KMS-11 (cell line): ENCODE measurements around the gene C5AR1.

Source experiments
- H2AFZ ChIP-seq: fragments of 200-600 bp; sonication (generic); 2 replicates; pipeline ENCODE4 v1.6.1; 2016; ENCODE audit warnings: antibody characterized with exemption, mixed run types, low read depth
- H3K27ac ChIP-seq: fragments of 200-600 bp; sonication (generic); 2 replicates; pipeline ENCODE4 v1.6.1; 2016; ENCODE audit warnings: mild to moderate bottlenecking, mixed run types
- H3K27me3 ChIP-seq: fragments of 200-600 bp; sonication (generic); 2 replicates; pipeline ENCODE4 v1.6.1; 2017; ENCODE audit warnings: mild to moderate bottlenecking, low read depth, mixed run types, moderate library complexity; ENCODE audit not compliant: insufficient read depth
- H3K36me3 ChIP-seq: fragments of 200-600 bp; sonication (generic); 2 replicates; pipeline ENCODE4 v1.6.1; 2017; ENCODE audit warnings: mild to moderate bottlenecking, mixed run types; ENCODE audit not compliant: insufficient read depth
- H3K4me1 ChIP-seq: fragments of 200-600 bp; sonication (generic); 2 replicates; pipeline ENCODE4 v1.6.1; 2016; ENCODE audit warnings: mild to moderate bottlenecking, low read depth, mixed run types; ENCODE audit not compliant: poor library complexity, severe bottlenecking
- H3K4me2 ChIP-seq: fragments of 200-600 bp; sonication (generic); 2 replicates; pipeline ENCODE4 v1.7.0; 2016; ENCODE audit warnings: mild to moderate bottlenecking, mixed run types
- H3K4me3 ChIP-seq: fragments of 200-600 bp; sonication (generic); IDR thresholded peaks from 2 replicates; pipeline ENCODE4 v1.6.1; 2017; ENCODE audit warnings: low read depth, low read length, mixed read lengths; ENCODE audit not compliant: insufficient read depth
- H3K79me2 ChIP-seq: fragments of 200-600 bp; sonication (generic); 2 replicates; pipeline ENCODE4 v1.6.1; 2016; ENCODE audit warnings: low read depth, mixed run types; ENCODE audit not compliant: insufficient read depth
- H3K9ac ChIP-seq: fragments of 200-600 bp; sonication (generic); 2 replicates; pipeline ENCODE4 v1.6.1; 2016; ENCODE audit warnings: mild to moderate bottlenecking, mixed run types
- H4K20me1 ChIP-seq: fragments of 200-600 bp; sonication (generic); 2 replicates; pipeline ENCODE4 v1.6.1; 2016; ENCODE audit warnings: mild to moderate bottlenecking, mixed run types; ENCODE audit not compliant: insufficient read depth
- CTCF ChIP-seq: fragments of 200-600 bp; sonication (generic); conservative IDR thresholded peaks from 2 replicates; pipeline ENCODE4 v1.6.1; 2017; ENCODE audit warnings: low read depth, mild to moderate bottlenecking, antibody characterized with exemption, low read length, moderate library complexity, mixed read lengths

C5AR1 gene

GRCh38 chr19:47339196-47339880 lies 29.7 kb downstream of the C5AR1 start:
- H3K4me3 ChIP-seq: no peak overlapping the region
- H3K4me2 ChIP-seq: no peak overlapping the region
- no peaks in the 10 kb centered on the region for H3K36me3 ChIP-seq
- H4K20me1 ChIP-seq: no peaks in the 10 kb centered on the region
- no peak overlapping the region for H3K9ac ChIP-seq
- H3K79me2 ChIP-seq: no peaks in the 10 kb centered on the region
- no peaks in the 10 kb centered on the region for H3K4me1 ChIP-seq
- peaks cover 12% of the 10 kb centered on the region; the same call in 1 of the 2 replicates for H3K27me3 ChIP-seq
- H2AFZ ChIP-seq: no peak overlapping the region
- no peak overlapping the region for H3K27ac ChIP-seq
- no peak for TF ChIP-seq CTCF

- no peak overlapping the region for H3K4me2 ChIP-seq
- no peaks in the 10 kb centered on the region for H4K20me1 ChIP-seq
- no peaks in the 10 kb centered on the region for H3K4me1 ChIP-seq
- H2AFZ ChIP-seq: no peak overlapping the region
- H3K36me3 ChIP-seq: no peaks in the 10 kb centered on the region
- TF ChIP-seq CTCF: no peak
- H3K27ac ChIP-seq: no peak overlapping the region
- no peak overlapping the region for H3K4me3 ChIP-seq
- H3K27me3 ChIP-seq: peaks cover 11% of the 10 kb centered on the region; the same call in 1 of the 2 replicates
- H3K9ac ChIP-seq: no peak overlapping the region
- no peaks in the 10 kb centered on the region for H3K79me2 ChIP-seq
Measured at GRCh38 chr19:47340477-47341208, 31.0 kb downstream of the C5AR1 start.

GRCh38 chr19:47341734-47342133 lies 32.1 kb downstream of the C5AR1 start:
- Histone ChIP-seq H4K20me1 (no peaks in the 10 kb centered on the region), H3K4me2 (no peak overlapping the region), H3K4me1 (no peaks in the 10 kb centered on the region), H3K27ac (no peak overlapping the region), H3K27me3 (peaks cover 13% of the 10 kb centered on the region; the same call in 1 of the 2 replicates), H3K79me2 (no peaks in the 10 kb centered on the region), H2AFZ (no peak overlapping the region), H3K9ac (no peak overlapping the region), H3K4me3 (no peak overlapping the region), H3K36me3 (no peaks in the 10 kb centered on the region)
- TF ChIP-seq CTCF: no peak

- peaks cover 1% of the 10 kb centered on the region for H3K4me1 ChIP-seq
- TF ChIP-seq CTCF: no peak
- no peak overlapping the region for H3K4me2 ChIP-seq
- no peak overlapping the region for H3K27ac ChIP-seq
- no peak overlapping the region for H3K9ac ChIP-seq
- no peaks in the 10 kb centered on the region for H3K79me2 ChIP-seq
- H3K4me3 ChIP-seq: no peak overlapping the region
- H3K27me3 ChIP-seq: peaks cover 15% of the 10 kb centered on the region; the same call in 1 of the 2 replicates
- H2AFZ ChIP-seq: no peak overlapping the region
- H4K20me1 ChIP-seq: no peaks in the 10 kb centered on the region
- no peaks in the 10 kb centered on the region for H3K36me3 ChIP-seq
Measured at GRCh38 chr19:47343194-47343802, 33.6 kb downstream of the C5AR1 start.
